Measurements from ENCODE around the gene TIMP2. TPM values are rescaled to one million over a fixed set of nuclear protein-coding genes. Genes with fewer than 3 reads are reported as not detected.

The TIMP2 gene
- total RNA-seq, 4 donors from 2014 or later, result 52.9 to 133 (median 82.2) TPM

DNA sequence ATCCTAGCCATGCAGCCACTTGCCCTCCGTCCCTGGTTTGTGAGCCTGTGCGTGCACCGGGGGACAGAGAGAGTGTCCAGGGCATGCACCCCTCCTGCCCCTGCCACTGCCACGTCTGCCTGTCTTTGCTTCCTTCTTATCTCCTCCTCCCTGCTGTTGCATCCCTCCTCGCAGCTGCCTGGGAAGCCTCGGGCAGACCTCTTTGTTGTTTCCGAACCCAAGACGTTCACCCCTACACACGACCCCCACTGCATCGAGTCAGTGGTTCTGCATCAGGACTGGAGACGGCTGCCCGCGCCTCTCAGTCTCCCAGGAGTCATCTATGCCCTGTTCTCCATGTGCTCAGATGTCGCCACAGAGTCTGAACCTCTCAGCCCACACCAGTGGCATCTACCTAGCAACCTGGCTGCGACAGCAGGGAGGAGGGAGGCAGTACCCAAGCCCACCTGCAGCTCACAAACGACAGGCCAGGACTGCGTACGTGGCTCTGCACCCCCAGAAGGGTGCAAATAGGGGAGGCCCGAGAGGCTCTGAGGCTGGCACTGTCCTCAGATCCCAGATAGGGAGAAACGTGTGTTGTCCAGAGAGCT lies 5.2 kb downstream of the TIMP2 start:
- WGBS, 2 donors, result 84 to 90% methylated on average over 20 of the region's 20 CpGs
- Histone ChIP-seq H3K9me3 (no peaks in the 10 kb centered on the region), H3K4me1 (peaks cover 13 to 33% of the 10 kb centered on the region in 2 donors), H3K4me3 (replicated peaks in 1 of 3) (no peak overlapping the region), H3K27ac (no peak overlapping the region), H3K36me3 (no peaks in the 10 kb centered on the region), H3K27me3 (no peaks in the 10 kb centered on the region)
- intact Hi-C loops (cut with DNase I), result loop anchor here (5.0 kb wide), 1 partner anchor 52 kb away; no protein-coding TSS in a partner anchor
- TF ChIP-seq POLR2A (IDR thresholded peaks at IDR 0.05), result no peak
- TF ChIP-seq, protein P1, sequence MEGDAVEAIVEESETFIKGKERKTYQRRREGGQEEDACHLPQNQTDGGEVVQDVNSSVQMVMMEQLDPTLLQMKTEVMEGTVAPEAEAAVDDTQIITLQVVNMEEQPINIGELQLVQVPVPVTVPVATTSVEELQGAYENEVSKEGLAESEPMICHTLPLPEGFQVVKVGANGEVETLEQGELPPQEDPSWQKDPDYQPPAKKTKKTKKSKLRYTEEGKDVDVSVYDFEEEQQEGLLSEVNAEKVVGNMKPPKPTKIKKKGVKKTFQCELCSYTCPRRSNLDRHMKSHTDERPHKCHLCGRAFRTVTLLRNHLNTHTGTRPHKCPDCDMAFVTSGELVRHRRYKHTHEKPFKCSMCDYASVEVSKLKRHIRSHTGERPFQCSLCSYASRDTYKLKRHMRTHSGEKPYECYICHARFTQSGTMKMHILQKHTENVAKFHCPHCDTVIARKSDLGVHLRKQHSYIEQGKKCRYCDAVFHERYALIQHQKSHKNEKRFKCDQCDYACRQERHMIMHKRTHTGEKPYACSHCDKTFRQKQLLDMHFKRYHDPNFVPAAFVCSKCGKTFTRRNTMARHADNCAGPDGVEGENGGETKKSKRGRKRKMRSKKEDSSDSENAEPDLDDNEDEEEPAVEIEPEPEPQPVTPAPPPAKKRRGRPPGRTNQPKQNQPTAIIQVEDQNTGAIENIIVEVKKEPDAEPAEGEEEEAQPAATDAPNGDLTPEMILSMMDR (IDR thresholded peaks at IDR 0.05), result no peak
- DNase-seq, result no peak

DNA sequence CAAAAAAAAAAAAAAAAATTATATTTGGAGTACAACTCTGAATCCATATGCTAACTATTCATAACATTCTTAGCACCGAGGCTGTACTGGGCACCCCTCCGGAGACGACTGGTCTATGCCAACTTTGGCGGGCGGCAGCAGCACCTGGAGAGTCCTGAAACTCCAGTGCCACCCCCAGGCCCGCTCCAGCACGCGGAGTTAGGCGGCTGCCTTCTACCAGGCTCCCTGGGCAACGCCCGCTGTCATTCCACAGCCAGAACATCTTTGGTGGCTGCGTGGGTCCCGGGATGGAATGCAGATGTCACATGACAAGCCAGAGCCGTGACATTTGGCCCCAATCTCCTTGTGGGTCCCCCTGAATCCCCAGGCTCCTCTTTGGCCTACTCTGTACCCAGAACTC lies 6.2 kb downstream of the TIMP2 start:
- H3K4me1 ChIP-seq, result peaks cover 6 to 28% of the 10 kb centered on the region in 2 donors

DNA sequence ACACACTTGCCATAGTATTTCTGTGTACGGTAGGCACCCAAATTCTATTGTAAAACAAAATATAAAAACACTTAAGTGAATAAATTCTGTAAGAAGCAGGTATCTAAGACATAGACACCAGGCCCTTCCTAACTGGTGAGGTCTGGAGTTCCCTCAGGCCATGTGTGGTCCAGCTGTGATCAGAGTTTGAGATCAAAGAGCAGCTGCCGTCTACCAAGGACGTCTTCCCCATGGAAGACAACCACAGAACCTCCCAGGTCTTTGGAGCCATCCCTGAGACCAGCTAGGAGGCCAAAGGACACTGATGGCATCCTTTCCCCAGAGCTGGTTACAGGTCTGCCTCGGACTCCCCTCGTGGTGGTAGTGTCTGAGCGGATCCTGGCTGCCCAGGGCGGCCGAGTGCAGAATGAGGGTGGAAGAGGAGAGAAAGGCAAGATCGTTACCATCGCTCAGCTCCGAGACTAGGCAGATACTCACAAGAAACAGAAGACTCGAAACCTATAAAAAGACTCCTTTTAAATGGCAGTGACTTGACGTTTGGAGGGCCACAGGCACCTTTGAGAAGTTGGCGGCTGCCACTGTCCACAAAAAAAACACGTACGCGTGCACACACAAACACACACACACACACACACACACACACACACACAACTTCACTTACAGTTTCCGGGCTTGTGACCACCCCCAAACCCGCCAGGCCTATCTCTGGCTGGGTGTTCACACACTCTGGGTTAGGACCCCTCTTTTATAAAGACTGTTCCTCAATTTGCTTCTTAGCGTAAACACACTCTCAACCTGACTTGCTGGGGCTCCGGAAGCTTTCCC lies 7.5 kb downstream of the TIMP2 start:
- Histone ChIP-seq H3K27ac (no peak overlapping the region), H3K4me1 (peaks cover 0 to 16% of the 10 kb centered on the region in 2 donors), H3K27me3 (no peaks in the 10 kb centered on the region), H3K9me3 (no peaks in the 10 kb centered on the region), H3K4me3 (replicated peaks in 1 of 3) (no peak overlapping the region), H3K36me3 (no peaks in the 10 kb centered on the region)
- no peak for DNase-seq
- TF ChIP-seq POLR2A (IDR thresholded peaks at IDR 0.05), result no peak
- TF ChIP-seq, protein P1 (IDR thresholded peaks at IDR 0.05), result no peak
- intact Hi-C loops (cut with DNase I), result no loop called here
- WGBS, 2 donors, result 84 to 86% methylated on average over 21 of the region's 21 CpGs

More for the DNA sequence above, 6.2 kb downstream of the TIMP2 start:
- TF ChIP-seq POLR2A (IDR thresholded peaks at IDR 0.05), result no peak
- TF ChIP-seq, protein P1 (IDR thresholded peaks at IDR 0.05), result no peak
- H3K4me3 ChIP-seq (replicated peaks in 1 of 3), result no peak overlapping the region
- WGBS, 2 donors, result 84 to 89% methylated on average over 11 to 14 of the region's 14 CpGs
- DNase-seq, result no peak
- no peak overlapping the region for H3K27ac ChIP-seq
- H3K9me3 ChIP-seq, result no peaks in the 10 kb centered on the region
- intact Hi-C loops (cut with DNase I), result no loop called here
- no peaks in the 10 kb centered on the region for H3K27me3 ChIP-seq
- no peaks in the 10 kb centered on the region for H3K36me3 ChIP-seq

- TF ChIP-seq POLR2A (IDR thresholded peaks at IDR 0.05), result no peak
- TF ChIP-seq, protein P1 (IDR thresholded peaks at IDR 0.05), result no peak
- H3K4me1 ChIP-seq, result peaks cover 0 to 16% of the 10 kb centered on the region in 2 donors
- 69 to 70% methylated on average over 17 of the region's 17 CpGs for WGBS, 2 donors
- peak in 1 of 2 donors; percentile 20 for DNase-seq
- no peak overlapping the region for H3K4me3 ChIP-seq (replicated peaks in 1 of 3)
- intact Hi-C loops (cut with DNase I), result no loop called here
- no peaks in the 10 kb centered on the region for H3K36me3 ChIP-seq
- no peaks in the 10 kb centered on the region for H3K9me3 ChIP-seq
- H3K27ac ChIP-seq, result peak overlapping the region; percentile 41 to 71 (median 65)
- H3K27me3 ChIP-seq, result no peaks in the 10 kb centered on the region
Measured at GRCh38 chr17:78915872-78916632, 9.1 kb downstream of the TIMP2 start.
